Measurements from ENCODE around the gene PHRF1. TPM values are rescaled to one million over a fixed set of nuclear protein-coding genes. Genes with fewer than 3 reads are reported as not detected.

PHRF1 gene
- polyA plus RNA-seq, 1 donor from 2014 or later = 15.4 TPM

- no peaks in the 10 kb centered on the region for H3K27me3 Mint-ChIP-seq
- H3K9me3 Mint-ChIP-seq = no peaks in the 10 kb centered on the region
- no peak overlapping the region for H3K4me3 Mint-ChIP-seq
- no peak overlapping the region for H3K27ac Mint-ChIP-seq
- peaks cover 3% of the 10 kb centered on the region for H3K36me3 Mint-ChIP-seq
- no peaks in the 10 kb centered on the region for H3K4me1 Mint-ChIP-seq
These were observed 26.9 kb downstream of the PHRF1 start for GRCh38 chr11:603154-603553.

GRCh38 chr11:605286-606129 lies 29.2 kb downstream of the PHRF1 start:
- Mint-ChIP-seq H3K9me3 (no peaks in the 10 kb centered on the region), H3K27ac (peak overlapping the region in 2 of 3 donors; percentile 62 to 88), H3K27me3 (no peaks in the 10 kb centered on the region), H3K4me3 (no peak overlapping the region), H3K36me3 (peaks cover 3% of the 10 kb centered on the region), H3K4me1 (peaks cover 0 to 2% (median 0%) of the 10 kb centered on the region in 3 donors)

DNA sequence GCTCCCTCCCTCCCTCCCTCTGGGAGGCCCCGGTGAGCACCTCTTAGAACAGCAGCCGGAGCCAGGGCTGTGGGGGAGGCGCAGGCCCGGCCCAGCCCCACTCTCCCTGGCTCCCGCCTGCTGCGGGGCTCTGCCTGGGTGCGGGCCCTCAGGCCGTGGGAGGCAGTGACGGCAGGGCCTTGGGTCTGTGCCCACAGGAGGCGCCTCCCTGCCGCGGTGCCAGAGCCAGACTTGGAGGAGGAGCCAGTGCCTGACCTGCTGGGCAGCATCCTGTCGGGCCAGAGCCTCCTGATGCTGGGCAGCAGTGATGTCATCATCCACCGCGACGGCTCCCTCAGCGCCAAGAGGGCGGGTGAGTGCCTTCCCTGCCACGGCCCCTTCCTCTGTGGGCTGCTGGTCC lies 30.0 kb downstream of the PHRF1 start:
- peaks cover 0 to 2% (median 0%) of the 10 kb centered on the region in 3 donors for H3K4me1 Mint-ChIP-seq
- peaks cover 5% of the 10 kb centered on the region for H3K36me3 Mint-ChIP-seq
- H3K4me3 Mint-ChIP-seq = no peak overlapping the region
- no peaks in the 10 kb centered on the region for H3K9me3 Mint-ChIP-seq
- H3K27me3 Mint-ChIP-seq = no peaks in the 10 kb centered on the region
- H3K27ac Mint-ChIP-seq = no peak overlapping the region

DNA sequence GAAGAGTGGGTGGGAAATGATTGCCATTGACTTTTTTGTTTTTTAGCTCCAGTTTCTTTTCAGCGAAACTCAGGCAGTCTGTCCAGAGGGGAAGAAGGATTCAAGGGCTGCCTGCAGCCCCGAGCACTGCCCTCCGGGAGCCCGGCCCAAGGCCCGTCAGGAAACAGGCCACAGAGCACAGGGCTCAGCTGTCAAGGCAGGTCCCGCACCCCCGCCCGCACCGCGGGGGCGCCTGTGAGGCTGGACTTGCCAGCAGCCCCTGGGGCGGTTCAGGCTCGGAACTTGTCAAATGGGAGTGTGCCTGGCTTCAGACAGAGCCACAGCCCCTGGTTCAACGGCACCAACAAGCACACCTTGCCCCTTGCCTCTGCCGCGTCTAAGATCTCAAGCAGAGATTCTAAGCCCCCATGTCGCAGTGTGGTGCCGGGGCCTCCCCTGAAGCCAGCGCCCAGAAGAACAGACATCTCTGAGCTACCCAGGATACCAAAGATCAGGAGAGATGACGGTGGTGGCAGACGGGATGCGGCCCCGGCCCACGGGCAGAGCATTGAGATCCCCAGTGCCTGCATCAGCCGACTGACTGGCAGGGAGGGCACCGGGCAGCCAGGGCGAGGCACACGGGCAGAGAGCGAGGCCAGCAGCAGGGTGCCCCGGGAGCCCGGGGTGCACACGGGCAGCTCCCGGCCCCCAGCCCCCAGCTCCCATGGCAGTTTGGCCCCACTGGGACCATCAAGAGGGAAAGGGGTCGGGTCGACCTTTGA lies 30.9 kb downstream of the PHRF1 start:
- Mint-ChIP-seq H3K36me3 (peaks cover 5% of the 10 kb centered on the region), H3K9me3 (no peaks in the 10 kb centered on the region), H3K4me1 (peaks cover 0 to 3% (median 2%) of the 10 kb centered on the region in 3 donors), H3K27ac (peak overlapping the region in 1 of 3 donors; percentile 69), H3K27me3 (no peaks in the 10 kb centered on the region), H3K4me3 (no peak overlapping the region)

- Mint-ChIP-seq H3K36me3 (peaks cover 5% of the 10 kb centered on the region), H3K4me1 (peaks cover 0 to 4% (median 2%) of the 10 kb centered on the region in 3 donors), H3K27me3 (no peaks in the 10 kb centered on the region), H3K27ac (peak overlapping the region in 1 of 3 donors; percentile 80), H3K4me3 (peak overlapping the region in 1 of 4 donors; percentile 33), H3K9me3 (no peaks in the 10 kb centered on the region)
These were observed 31.8 kb downstream of the PHRF1 start for GRCh38 chr11:607971-608659.

DNA sequence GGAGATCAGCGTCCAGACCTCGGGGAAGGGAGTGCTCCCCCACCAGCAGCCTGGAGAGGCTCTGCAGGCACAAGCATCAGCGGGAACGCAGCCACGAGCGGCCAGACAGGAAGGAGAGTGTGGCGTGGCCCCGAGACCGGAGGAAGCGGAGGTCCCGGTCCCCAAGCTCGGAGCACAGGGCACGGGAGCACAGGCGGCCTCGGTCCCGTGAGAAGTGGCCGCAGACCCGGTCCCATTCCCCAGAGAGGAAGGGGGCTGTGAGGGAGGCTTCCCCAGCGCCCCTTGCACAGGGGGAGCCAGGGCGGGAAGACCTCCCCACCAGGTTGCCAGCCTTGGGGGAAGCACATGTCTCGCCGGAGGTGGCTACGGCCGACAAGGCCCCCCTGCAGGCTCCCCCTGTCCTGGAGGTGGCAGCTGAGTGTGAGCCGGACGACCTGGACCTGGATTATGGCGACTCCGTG lies 32.6 kb downstream of the PHRF1 start:
- peaks cover 5% of the 10 kb centered on the region for H3K36me3 Mint-ChIP-seq
- H3K27me3 Mint-ChIP-seq = no peaks in the 10 kb centered on the region
- H3K4me1 Mint-ChIP-seq = peaks cover 0 to 4% (median 2%) of the 10 kb centered on the region in 3 donors
- no peaks in the 10 kb centered on the region for H3K9me3 Mint-ChIP-seq
- peak overlapping the region in 1 of 3 donors; percentile 80 for H3K27ac Mint-ChIP-seq
- H3K4me3 Mint-ChIP-seq = no peak overlapping the region

- no peaks in the 10 kb centered on the region for H3K9me3 Mint-ChIP-seq
- no peak overlapping the region for H3K27ac Mint-ChIP-seq
- H3K4me1 Mint-ChIP-seq = peaks cover 2 to 4% (median 2%) of the 10 kb centered on the region in 3 donors
- H3K36me3 Mint-ChIP-seq = peaks cover 5% of the 10 kb centered on the region
- H3K27me3 Mint-ChIP-seq = no peaks in the 10 kb centered on the region
- H3K4me3 Mint-ChIP-seq = no peak overlapping the region
These were observed 33.1 kb downstream of the PHRF1 start for GRCh38 chr11:609341-609811.

GRCh38 chr11:610146-610801 lies 34.0 kb downstream of the PHRF1 start:
- Mint-ChIP-seq H3K4me3 (no peak overlapping the region), H3K27ac (peak overlapping the region in 1 of 3 donors; percentile 86), H3K4me1 (peaks cover 2 to 4% (median 2%) of the 10 kb centered on the region in 3 donors), H3K36me3 (peaks cover 4% of the 10 kb centered on the region), H3K9me3 (no peaks in the 10 kb centered on the region), H3K27me3 (no peaks in the 10 kb centered on the region)

GRCh38 chr11:611001-611996 lies 35.0 kb downstream of the PHRF1 start:
- Mint-ChIP-seq H3K9me3 (no peaks in the 10 kb centered on the region), H3K27ac (peak overlapping the region in 2 of 3 donors; percentile 91 to 93), H3K27me3 (no peaks in the 10 kb centered on the region), H3K36me3 (peaks cover 5% of the 10 kb centered on the region), H3K4me3 (peak overlapping the region in 1 of 4 donors; percentile 32), H3K4me1 (peaks cover 3 to 10% (median 4%) of the 10 kb centered on the region in 3 donors)

DNA sequence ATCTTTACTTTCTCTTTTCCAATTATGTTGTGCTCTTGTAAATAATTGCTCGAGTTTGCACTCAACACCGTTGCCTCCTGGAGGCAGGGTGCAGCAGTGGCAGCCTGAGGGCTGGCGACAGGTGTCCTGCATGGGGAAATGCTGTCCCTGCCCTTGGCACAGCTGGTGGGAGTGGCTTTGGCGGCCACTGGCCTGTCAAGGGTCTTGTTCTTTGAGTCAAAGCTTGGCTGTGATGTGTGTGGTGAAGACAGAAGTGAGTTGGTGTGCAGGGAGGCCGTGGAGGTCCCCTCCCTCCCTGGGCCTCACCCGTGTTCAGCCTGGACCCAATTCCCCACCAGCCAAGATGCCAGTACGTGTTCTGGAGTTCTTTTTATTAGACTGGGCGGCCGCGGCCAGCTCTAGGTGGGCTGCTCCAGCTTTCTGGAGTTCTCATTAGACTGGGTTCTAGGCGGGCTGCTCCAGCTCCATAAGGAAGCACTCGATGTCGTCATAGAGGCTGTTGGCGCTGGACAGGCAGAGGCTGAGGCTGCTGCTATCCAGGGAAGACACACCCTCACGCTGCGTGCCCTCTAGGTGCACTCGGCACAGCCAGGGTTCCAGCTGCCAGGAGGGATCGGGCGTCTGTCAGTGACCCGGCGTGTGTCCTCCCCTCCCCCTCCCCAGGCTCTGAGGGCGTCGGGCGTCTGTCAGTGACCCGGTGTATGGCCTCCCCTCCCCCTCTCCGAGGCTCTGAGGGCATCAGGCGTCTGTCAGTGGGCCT lies 36.1 kb downstream of the PHRF1 start:
- H3K27me3 Mint-ChIP-seq = no peaks in the 10 kb centered on the region
- H3K9me3 Mint-ChIP-seq = no peaks in the 10 kb centered on the region
- H3K36me3 Mint-ChIP-seq = peaks cover 6% of the 10 kb centered on the region
- H3K4me3 Mint-ChIP-seq = peak overlapping the region in 2 of 4 donors; percentile 5 to 88
- H3K27ac Mint-ChIP-seq = peak overlapping the region; percentile 46 to 93 (median 91)
- H3K4me1 Mint-ChIP-seq = peaks cover 5 to 10% (median 6%) of the 10 kb centered on the region in 3 donors

- Mint-ChIP-seq H3K9me3 (no peaks in the 10 kb centered on the region), H3K4me3 (peak overlapping the region in 1 of 4 donors; percentile 88), H3K27me3 (no peaks in the 10 kb centered on the region), H3K4me1 (peaks cover 5 to 10% (median 6%) of the 10 kb centered on the region in 3 donors), H3K36me3 (peaks cover 6% of the 10 kb centered on the region), H3K27ac (peak overlapping the region in 1 of 3 donors; percentile 91)
These were observed 36.7 kb downstream of the PHRF1 start for GRCh38 chr11:612961-613300.

DNA sequence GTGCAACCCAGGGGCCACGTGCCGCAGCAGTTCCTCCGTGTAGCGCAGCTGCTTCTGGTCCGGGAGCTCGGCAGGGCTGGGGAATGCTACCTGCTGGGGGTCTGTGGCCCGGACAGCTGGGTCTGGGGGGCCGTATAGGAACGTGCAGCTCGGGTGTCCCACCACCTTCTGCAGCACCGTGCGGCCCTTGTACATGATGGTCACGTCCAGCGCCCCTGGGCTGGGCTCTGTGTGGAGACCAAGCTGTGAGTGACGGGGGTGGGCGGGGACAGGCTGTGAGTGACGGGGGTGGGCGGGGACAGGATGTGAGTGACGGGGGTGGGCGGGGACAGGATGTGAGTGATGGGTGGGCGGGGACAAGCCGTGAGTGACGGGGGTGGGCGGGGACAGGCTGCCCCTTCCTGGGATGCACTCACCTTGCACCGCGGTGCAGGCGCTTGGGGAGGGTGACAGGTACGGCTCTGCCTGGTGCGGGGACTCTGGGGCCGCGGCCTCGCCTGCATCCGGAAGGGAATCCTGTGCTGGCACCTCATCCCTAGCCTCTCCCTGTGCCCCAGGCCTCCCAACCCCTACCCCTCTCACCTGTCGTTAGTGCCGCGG lies 37.2 kb downstream of the PHRF1 start:
- peak overlapping the region in 1 of 3 donors; percentile 92 for H3K27ac Mint-ChIP-seq
- H3K4me3 Mint-ChIP-seq = peak overlapping the region in 2 of 4 donors; percentile 25 to 52
- no peaks in the 10 kb centered on the region for H3K9me3 Mint-ChIP-seq
- peaks cover 5 to 10% (median 6%) of the 10 kb centered on the region in 3 donors for H3K4me1 Mint-ChIP-seq
- no peaks in the 10 kb centered on the region for H3K27me3 Mint-ChIP-seq
- H3K36me3 Mint-ChIP-seq = peaks cover 8% of the 10 kb centered on the region
